ENCODE data around the gene PACRG.

Gene PACRG

GRCh38 chr6:163085426-163085825 is 357.7 kb downstream of the PACRG start:
- peak; percentile 43 for DNase-seq (ENCODE audit: low read depth, low spot score)

- DNase-seq (ENCODE audit: low read depth, low spot score), result peak; percentile 30
Observed at GRCh38 chr6:163085861-163086623, 358.3 kb downstream of the PACRG start.

DNA sequence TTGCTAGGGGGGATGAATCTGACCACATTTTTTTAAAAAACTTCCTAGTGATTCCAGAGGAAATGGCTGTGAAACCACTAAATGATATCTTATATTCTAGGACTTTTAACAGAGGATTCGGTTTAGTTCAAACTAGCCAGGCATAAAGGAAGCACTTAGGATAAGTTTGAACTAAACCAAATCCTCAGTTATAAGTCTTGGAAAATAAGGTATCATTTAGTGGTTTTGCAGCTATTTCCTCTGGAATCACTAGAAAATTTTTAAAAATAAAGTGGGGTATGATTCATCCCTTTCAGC is 358.8 kb downstream of the PACRG start:
- no peak for DNase-seq (ENCODE audit: low read depth, low spot score)

- no peak for DNase-seq (ENCODE audit: low read depth, low spot score)
Observed at GRCh38 chr6:163087981-163088380, 360.2 kb downstream of the PACRG start.

DNA sequence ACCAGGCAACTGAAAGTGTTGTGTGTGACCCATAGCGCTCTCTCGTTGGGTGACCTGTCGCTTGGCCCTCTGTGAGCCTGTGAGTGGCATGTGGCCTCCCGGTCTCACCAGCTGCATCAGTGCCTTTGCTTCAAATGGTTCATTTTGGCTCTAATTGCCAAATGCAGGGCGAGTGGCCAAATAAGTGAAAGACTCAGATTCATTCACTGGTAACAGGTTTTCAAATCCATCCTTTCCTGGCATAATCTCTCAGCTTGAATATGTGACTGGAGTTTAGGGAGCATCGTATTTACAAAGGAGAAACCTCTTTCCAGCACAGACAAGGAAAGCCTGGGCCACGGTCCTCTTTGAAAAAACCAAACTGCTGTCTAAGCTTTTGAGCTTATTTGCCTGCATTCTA is 365.1 kb downstream of the PACRG start:
- DNase-seq (ENCODE audit: low read depth, low spot score), result no peak

GRCh38 chr6:163094881-163095280 is 367.1 kb downstream of the PACRG start:
- DNase-seq (ENCODE audit: low read depth, low spot score), result no peak

GRCh38 chr6:163095401-163095800 is 367.6 kb downstream of the PACRG start:
- DNase-seq (ENCODE audit: low read depth, low spot score), result no peak

DNA sequence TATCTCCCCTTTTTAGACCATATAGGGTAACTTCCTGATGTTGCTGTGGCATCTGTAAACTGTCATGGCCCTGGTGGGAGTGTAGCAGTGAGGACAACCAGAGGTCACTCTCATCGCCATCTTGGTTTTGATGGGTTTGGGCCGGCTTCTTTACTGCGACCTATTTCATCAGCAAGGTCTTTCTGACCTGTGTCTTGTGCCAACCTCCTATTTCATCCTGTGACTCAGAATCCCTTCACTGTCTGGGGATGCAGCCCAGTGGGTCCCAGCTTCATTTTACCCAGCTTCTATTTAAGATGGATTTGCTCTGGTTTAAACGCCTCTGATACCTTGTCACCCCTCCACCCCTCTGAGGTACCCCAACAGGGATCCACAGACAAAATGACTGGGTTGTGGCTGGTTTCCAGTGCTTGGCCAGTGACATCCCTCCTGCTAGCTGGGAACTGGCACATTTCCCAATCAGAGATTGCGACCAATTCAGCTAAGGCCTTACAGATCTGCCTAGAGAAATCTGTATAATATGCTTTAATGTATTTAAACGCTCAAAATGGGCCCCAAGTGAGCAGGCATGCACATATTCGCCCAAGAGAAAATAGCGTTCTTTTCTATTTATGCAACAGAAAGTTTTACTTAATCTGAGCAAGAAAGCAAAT is 371.2 kb downstream of the PACRG start:
- no peak for DNase-seq (ENCODE audit: low read depth, low spot score)

DNA sequence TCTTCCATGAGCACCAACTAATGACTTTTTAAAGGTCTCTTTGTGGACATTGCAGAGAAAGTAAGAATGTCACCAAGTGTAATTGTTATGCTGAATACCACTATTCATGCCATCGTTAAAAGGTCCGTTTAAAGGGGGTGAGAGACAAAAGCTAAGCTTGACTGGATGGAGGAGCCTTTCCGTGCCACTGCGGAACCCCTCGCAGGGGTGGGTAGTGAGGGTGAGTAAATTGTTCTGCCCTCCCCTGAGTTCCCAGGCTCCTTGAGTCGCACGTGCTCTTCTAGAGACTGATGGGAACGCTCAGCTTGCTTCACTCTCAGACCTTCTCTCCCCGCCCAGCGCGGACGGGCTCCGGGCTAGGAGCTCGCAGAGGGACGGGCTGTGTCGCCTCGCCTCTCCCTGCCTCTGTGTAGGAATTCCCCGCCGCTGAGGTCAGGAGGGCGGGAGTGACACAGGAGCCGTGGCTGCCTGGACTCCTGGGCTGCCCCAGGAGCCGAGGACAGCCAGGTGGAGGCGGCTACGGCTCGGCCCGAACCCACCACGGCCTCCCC is 371.9 kb downstream of the PACRG start:
- DNase-seq (ENCODE audit: low read depth, low spot score), result peak; percentile 83

DNA sequence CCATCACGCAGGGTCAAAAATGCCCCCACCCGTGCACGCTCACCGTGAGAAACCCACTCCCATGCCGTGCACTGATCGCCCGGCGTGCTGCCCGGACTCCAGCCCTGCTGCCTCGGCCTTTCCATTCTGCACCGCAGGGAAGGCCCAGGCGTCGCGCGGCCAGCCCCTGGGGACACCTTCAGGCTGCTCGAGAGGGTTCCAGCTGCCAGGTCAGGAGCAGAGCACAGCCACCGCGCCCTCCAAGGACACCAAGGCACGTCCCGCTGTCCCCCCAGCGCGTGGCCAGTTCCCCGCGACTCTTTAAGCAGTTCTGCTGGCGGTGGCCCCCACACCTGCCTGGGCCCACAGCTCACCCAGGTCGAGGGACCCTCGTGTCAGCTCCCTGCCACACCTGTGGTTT is 372.5 kb downstream of the PACRG start:
- DNase-seq (ENCODE audit: low read depth, low spot score), result no peak

DNA sequence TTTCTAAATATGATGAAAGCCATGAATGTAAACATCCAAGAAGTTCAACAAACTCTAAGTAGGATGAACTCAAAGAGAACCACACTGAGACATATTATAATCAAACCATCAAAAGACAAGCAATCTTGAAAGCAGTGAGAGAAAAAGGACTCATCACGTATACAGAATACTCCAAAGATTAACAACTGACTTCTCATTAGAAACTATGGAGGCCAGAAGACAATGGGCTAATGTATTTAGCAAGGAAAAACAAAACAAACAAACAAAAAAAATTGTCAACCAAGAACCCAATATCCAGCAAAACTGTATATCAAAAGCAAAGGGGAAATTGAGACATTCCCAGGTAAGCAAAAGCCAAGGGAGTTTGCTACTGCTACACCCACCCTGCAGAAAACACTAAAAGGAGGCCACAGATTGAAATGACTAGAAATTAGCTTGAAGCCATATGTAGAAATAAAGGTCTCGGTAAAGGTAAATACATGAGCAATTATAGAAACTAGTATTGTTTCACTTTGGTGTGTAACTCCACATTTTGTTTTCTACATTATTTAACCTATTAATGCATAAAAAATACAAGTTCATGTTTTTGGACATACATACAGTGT is 385.7 kb downstream of the PACRG start:
- no peak for DNase-seq (ENCODE audit: low read depth, low spot score)

GRCh38 chr6:163118941-163119340 is 391.2 kb downstream of the PACRG start:
- DNase-seq (ENCODE audit: low read depth, low spot score), result no peak

DNA sequence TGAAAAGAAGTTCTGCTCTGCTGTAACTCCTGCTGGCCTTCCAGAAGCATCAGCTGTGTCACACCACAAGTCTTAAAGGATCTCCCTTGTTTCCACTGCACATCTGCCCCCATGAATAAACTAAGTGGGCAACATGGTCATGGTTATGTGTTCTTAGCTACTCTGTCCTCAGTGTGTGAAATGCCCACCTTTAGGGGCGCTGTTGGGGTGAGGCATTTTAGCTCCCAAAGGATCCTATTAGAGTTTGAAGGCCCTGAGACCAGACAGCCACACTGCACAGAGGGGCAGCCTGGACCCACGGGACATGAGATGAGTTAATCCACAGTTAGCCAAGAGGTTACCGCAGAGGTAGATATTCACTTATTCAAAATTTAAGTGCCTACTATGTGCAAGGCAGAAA is 392.4 kb downstream of the PACRG start:
- no peak for DNase-seq (ENCODE audit: low read depth, low spot score)

- DNase-seq (ENCODE audit: low read depth, low spot score), result no peak
Observed at GRCh38 chr6:163121270-163121669, 393.5 kb downstream of the PACRG start.

GRCh38 chr6:163122365-163122764 is 394.6 kb downstream of the PACRG start:
- no peak for DNase-seq (ENCODE audit: low read depth, low spot score)

- DNase-seq (ENCODE audit: low read depth, low spot score), result peak; percentile 89
Observed at GRCh38 chr6:163123098-163123497, 395.3 kb downstream of the PACRG start.

DNA sequence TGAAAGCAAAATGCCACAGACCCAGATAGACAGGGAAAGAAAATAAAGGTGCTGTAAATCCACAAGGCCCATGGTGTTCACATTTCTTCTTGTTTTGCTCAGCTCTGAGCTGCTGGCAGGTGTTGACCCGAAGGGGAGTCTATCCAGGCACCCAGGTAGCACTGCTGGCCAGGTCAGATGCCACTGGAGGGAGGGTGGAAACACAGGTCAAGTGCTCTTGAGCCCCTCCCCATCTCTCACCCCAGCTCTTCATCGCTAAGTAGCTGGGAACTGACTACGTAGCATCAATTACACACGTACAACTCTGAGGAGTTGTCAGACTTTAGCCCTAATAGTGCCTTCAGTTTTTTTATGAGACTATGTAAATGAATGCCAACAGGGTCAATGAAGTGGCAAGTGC is 399.0 kb downstream of the PACRG start:
- DNase-seq (ENCODE audit: low read depth, low spot score), result no peak

GRCh38 chr6:163127587-163127986 is 399.8 kb downstream of the PACRG start:
- DNase-seq (ENCODE audit: low read depth, low spot score), result no peak

DNA sequence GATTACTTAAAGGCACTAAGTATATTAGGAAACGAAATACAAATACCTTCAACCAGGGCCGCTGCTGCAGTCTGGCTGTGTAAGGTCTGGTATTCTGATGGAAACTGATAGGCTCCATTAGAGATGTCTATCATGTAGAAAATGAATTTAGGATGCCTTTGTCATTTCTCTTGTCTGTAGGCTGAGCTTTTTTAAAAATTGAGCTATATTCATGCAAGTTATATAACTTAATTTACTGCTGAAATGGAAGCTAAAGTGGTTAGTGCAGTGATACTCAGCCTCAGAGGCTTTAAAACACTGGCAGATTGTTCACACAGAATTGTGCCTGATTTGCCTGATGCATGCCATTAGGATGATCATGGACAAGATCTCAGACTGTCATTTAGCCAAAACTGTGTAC is 400.6 kb downstream of the PACRG start:
- no peak for DNase-seq (ENCODE audit: low read depth, low spot score)

DNA sequence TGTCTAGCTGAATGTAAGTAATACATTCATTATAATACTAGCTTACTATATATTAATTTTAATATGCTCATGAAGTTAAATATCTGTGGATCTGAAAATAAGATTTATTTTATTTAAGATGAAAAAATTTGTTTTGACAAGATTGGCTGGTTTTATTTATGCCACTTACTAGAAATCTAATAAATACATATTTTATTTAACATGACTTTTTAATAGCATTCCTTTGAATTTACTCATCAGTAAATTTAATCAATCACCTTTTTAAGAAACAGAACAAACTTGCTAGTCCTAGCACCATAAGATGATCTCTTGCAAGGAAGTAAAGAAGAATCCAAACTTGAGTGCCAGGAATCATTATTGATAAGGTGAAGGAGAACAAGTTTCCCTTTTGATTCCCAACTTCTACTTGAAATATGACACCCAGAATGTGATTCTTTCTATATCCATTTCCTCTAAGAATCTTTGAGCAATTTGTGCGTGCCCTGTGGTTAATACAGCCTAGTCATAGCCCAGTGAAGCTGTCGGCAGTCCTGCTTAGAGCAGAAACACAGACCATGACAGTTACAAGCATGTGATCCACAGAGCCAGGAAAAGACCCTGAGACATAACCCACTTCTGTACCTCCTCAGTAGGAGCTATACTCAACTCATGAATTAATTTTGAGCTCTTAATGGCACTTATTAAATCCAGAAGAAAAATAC is 404.4 kb downstream of the PACRG start:
- no peak for DNase-seq (ENCODE audit: low read depth, low spot score)

DNA sequence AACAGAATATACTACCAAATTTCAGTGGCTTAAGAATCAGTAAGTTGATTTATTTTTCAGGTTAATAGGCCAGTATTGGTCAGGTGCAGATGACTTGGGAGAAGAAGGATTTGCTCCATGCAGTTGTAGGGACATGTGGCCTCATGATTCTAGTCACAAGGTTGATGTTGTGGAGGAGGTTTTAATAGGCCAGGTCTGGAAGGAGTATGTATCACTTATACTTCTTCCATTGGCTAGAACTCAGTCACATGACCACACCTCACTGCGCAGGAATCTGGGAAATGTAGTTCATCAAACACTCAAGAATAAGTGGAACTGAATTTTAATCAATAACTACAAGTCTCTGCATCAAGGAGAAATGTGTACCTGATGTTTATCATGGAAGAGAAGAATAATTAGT is 405.2 kb downstream of the PACRG start:
- DNase-seq (ENCODE audit: low read depth, low spot score), result no peak

DNA sequence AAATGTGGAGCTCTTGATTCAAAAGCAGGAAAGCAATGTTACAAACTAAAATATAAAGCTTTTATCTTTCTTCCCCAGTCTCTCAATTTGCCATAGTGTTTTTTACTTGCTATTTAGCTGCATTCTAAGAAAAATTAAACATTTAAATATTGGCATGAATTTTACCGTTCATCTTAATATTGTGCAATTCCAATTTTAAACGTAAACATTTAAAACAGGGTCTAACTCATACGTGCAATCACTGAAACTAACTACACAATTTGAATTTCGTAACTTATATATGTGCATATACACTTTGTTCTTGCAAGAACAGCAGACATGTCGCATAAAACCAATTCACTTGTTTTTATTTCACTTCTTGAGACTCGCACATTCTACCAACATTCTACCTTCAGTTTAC is 405.9 kb downstream of the PACRG start:
- DNase-seq (ENCODE audit: low read depth, low spot score), result no peak
